Measurements from ENCODE around the gene COL4A4. TPM values are rescaled to one million over a fixed set of nuclear protein-coding genes. Genes with fewer than 3 reads are reported as not detected.

The COL4A4 gene
- total and polyA plus RNA-seq, 2 donors (not counting 3 experiments of a cell fraction or from before 2014, with no cell fraction given) = not detected

GRCh38 chr2:227150222-227150936 is 13.6 kb downstream of the COL4A4 start:
- Histone ChIP-seq H3K4me3 (replicated peaks in 1 of 3; ENCODE audit: insufficient read depth in 1 of 3, low read depth in 1 of 3, low read length in 3 of 3) (no peak overlapping the region), H3K27ac (ENCODE audit: insufficient read depth, low read depth, low read length) (no peak overlapping the region), H2AFZ (ENCODE audit: low read depth, low read length) (no peak overlapping the region), H3K27me3 (ENCODE audit: control insufficient read depth in 2 of 2, insufficient read depth in 2 of 2, low read length in 2 of 2) (no peaks in the 10 kb centered on the region), H3K4me1 (ENCODE audit: control insufficient read depth, extremely low read depth, insufficient read depth, low read length) (no peaks in the 10 kb centered on the region), H3K9ac (replicated peaks; ENCODE audit: extremely low read depth, insufficient read depth, low read length) (no peak overlapping the region), H3K79me2 (ENCODE audit: control insufficient read depth, insufficient read depth, low read length) (no peaks in the 10 kb centered on the region), H3K4me2 (ENCODE audit: insufficient read depth, low read length) (no peak overlapping the region), H3K9me3 (replicated peaks; ENCODE audit: control insufficient read depth, insufficient read depth, low read length) (no peaks in the 10 kb centered on the region), H3K36me3 (ENCODE audit: control insufficient read depth in 2 of 2, extremely low read depth in 1 of 2, insufficient read depth in 2 of 2, low read length in 2 of 2) (no peaks in the 10 kb centered on the region), H4K20me1 (replicated peaks; ENCODE audit: control insufficient read depth, extremely low read depth, insufficient read depth, low read length) (no peaks in the 10 kb centered on the region), H3K9me1 (replicated peaks; ENCODE audit: control insufficient read depth, extremely low read depth, insufficient read depth, low read length) (no peaks in the 10 kb centered on the region)
- CTCF ChIA-PET = no interaction called here
- TF ChIP-seq JUN (IDR thresholded peaks at IDR 0.05; ENCODE audit: borderline replicate concordance, insufficient read depth, insufficient read length, low read depth) = no peak
- TF ChIP-seq EZH2 (IDR thresholded peaks at IDR 0.05; ENCODE audit: borderline replicate concordance, low read depth, low read length, severe bottlenecking) = no peak
- TF ChIP-seq GATA2 (IDR thresholded peaks at IDR 0.05; ENCODE audit: insufficient read depth, insufficient read length, low read depth, low read length) = no peak
- TF ChIP-seq POLR2A (IDR thresholded peaks at IDR 0.05; ENCODE audit: low read depth, low read length) = no peak
- TF ChIP-seq CTCF (IDR thresholded peaks at IDR 0.05; ENCODE audit: extremely low read depth in 1 of 2, insufficient read depth in 1 of 2, low read depth in 1 of 2, low read length in 2 of 2) = no peak
- TF ChIP-seq POLR2AphosphoS5 (IDR thresholded peaks at IDR 0.05; ENCODE audit: insufficient read depth, low read depth, low read length) = no peak
- no peak for TF ChIP-seq MAX (IDR thresholded peaks at IDR 0.05; ENCODE audit: insufficient read depth, insufficient read length)
- TF ChIP-seq MYC (IDR thresholded peaks at IDR 0.05; ENCODE audit: low read depth, low read length) = no peak
- TF ChIP-seq FOS (IDR thresholded peaks at IDR 0.05; ENCODE audit: borderline replicate concordance, insufficient read depth, low read length) = no peak
- FAIRE-seq (no peak), DNase-seq (ENCODE audit: low read depth, low spot score) (no peak)
- dilution Hi-C loops (cut with MboI; ENCODE audit: extremely low pct_ligation_motif_present, low sequenced_read_pairs) (no loop called here), intact Hi-C loops (cut with micrococcal nuclease) (no loop called here)
- BruUV-seq (replicated peaks) = no TSS peak
- POLR2A ChIA-PET = no interaction called here
